A549 treated with GW870086 at 1 μM for 4 hours (cell line): ENCODE results near the gene MAN2B1. TPM values are rescaled to one million over a fixed set of nuclear protein-coding genes. Genes with fewer than 3 reads are reported as not detected.

ENCODE experiments used
- total RNA-seq: library from RNA; stranded (reverse); fragments of 200-300 nt; extraction: Qiagen RNA extraction; gene quantifications from 5 replicates; pipeline ENCODE4 v1.2.3, GENCODE V29; 2022; ENCODE audit warnings: low read depth

MAN2B1 gene
- total RNA-seq, result 16.3 to 23.1 TPM (median 20.7 TPM) in 5 replicates

GRCh38 chr19:12666265-12667048 lies at the start of gene MAN2B1, which contains the start of gene WDR83:
MAN2B1 (minus strand) TSS chr19:12666742; CDS start chr19:12666701, 41 bp downstream.
WDR83 (plus strand) TSS chr19:12666807; CDS start chr19:12669791, 2,984 bp downstream.

GRCh38 chr19:12696366-12697335 lies 30.1 kb upstream of the MAN2B1 start, which contains the start of gene FBXW9:
FBXW9 (minus strand) TSS chr19:12696631; CDS start chr19:12696581, 50 bp downstream.

GRCh38 chr19:12687496-12688196 lies 21.1 kb upstream of the MAN2B1 start, which contains the start of gene GNG14:
GNG14 (plus strand) TSS chr19:12687998; CDS start chr19:12688049, 51 bp downstream.

GRCh38 chr19:12681074-12681987 lies 14.8 kb upstream of the MAN2B1 start, which contains the start of gene DHPS:
DHPS (minus strand) TSS chr19:12681880; CDS start chr19:12681766, 114 bp downstream.

GRCh38 chr19:12610540-12611360 lies 55.8 kb downstream of the MAN2B1 start, which contains the start of the genes ZNF490 and ZNF791:
ZNF490 (minus strand) TSS chr19:12610813; CDS start chr19:12610680, 133 bp downstream.
ZNF791 (plus strand) TSS chr19:12610920; CDS start chr19:12611080, 160 bp downstream.

Other genes starting within 250 kb of the MAN2B1 start
- gene ZNF443, start 225.7 kb downstream of the MAN2B1 start, total RNA-seq, result 0.91 to 1.3 TPM (median 1.0 TPM) in 5 replicates
- 0.40 TPM in 1 of 5 replicates, not detected in the others for gene ZNF709, start 181.9 kb downstream of the MAN2B1 start, total RNA-seq
- gene ZNF564, start 115.3 kb downstream of the MAN2B1 start, total RNA-seq, result 1.1 to 2.9 TPM (median 2.0 TPM) in 5 replicates
- gene ZNF490, start 55.9 kb downstream of the MAN2B1 start, total RNA-seq, result 0.62 to 1.3 TPM (median 0.79 TPM) in 4 of 5 replicates, not detected in the other
- gene ZNF791, start 55.8 kb downstream of the MAN2B1 start, total RNA-seq, result 3.3 to 6.1 TPM (median 5.5 TPM) in 5 replicates
- gene WDR83, start 65 bp upstream of the MAN2B1 start, total RNA-seq, result 8.1 to 11.1 TPM (median 10.0 TPM) in 5 replicates
- 41.0 to 49.8 TPM (median 46.5 TPM) in 5 replicates for gene DHPS, start 15.1 kb upstream of the MAN2B1 start, total RNA-seq
- gene GNG14, start 21.3 kb upstream of the MAN2B1 start, total RNA-seq, result not detected in 5 replicates
- 9.5 to 13.2 TPM (median 12.2 TPM) in 5 replicates for gene FBXW9, start 29.9 kb upstream of the MAN2B1 start, total RNA-seq
- 25.3 to 34.1 TPM (median 31.2 TPM) in 5 replicates for gene TNPO2, start 57.2 kb upstream of the MAN2B1 start, total RNA-seq
- gene TRIR, start 67.9 kb upstream of the MAN2B1 start, total RNA-seq, result 169 to 203 TPM (median 185 TPM) in 5 replicates
- 69.5 to 100 TPM (median 92.3 TPM) in 5 replicates for gene GET3, start 70.8 kb upstream of the MAN2B1 start, total RNA-seq
- 0.10 to 0.26 TPM (median 0.22 TPM) in 5 replicates for gene BEST2, start 85.0 kb upstream of the MAN2B1 start, total RNA-seq
- 9.9 to 11.6 TPM (median 10.9 TPM) in 5 replicates for gene HOOK2, start 108.8 kb upstream of the MAN2B1 start, total RNA-seq
- gene JUNB, start 124.7 kb upstream of the MAN2B1 start, total RNA-seq, result 121 to 193 TPM (median 166 TPM) in 5 replicates
- 0.40 to 1.1 TPM (median 0.49 TPM) in 5 replicates for gene PRDX2, start 135.1 kb upstream of the MAN2B1 start, total RNA-seq
- gene THSD8, start 135.3 kb upstream of the MAN2B1 start, total RNA-seq, result 7.3 to 16.4 TPM (median 14.3 TPM) in 4 of 5 replicates, not detected in the other
- gene RNASEH2A, start 139.8 kb upstream of the MAN2B1 start, total RNA-seq, result 34.0 to 49.5 TPM (median 45.5 TPM) in 5 replicates
- gene RTBDN, start 167.8 kb upstream of the MAN2B1 start, total RNA-seq, result 0.15 to 0.56 TPM (median 0.38 TPM) in 4 of 5 replicates, not detected in the other
- 0.89 to 3.0 TPM (median 2.4 TPM) in 5 replicates for gene MAST1, start 171.8 kb upstream of the MAN2B1 start, total RNA-seq
- gene DNASE2, start 214.7 kb upstream of the MAN2B1 start, total RNA-seq, result 24.2 to 32.6 TPM (median 30.6 TPM) in 5 replicates
- not detected in 5 replicates for gene KLF1, start 220.5 kb upstream of the MAN2B1 start, total RNA-seq
- gene GCDH, start 224.4 kb upstream of the MAN2B1 start, total RNA-seq, result 8.2 to 10.8 TPM (median 8.9 TPM) in 5 replicates